H1 (cell line): ENCODE measurements around the gene AKTIP. TPM values are rescaled to one million over a fixed set of nuclear protein-coding genes. Genes with fewer than 3 reads are reported as not detected.

ENCODE experiments used
- ATF3 ChIP-seq: IDR thresholded peaks from 2 replicates; pipeline ENCODE4 v1.6.1; 2011; ENCODE audit warnings: low read depth, mild to moderate bottlenecking, low read length; ENCODE audit not compliant: insufficient read depth
- PHF8 ChIP-seq: fragments of 200-600 bp; sonication (generic); conservative IDR thresholded peaks from 2 replicates; pipeline ENCODE4 v1.7.1; 2012; ENCODE audit warnings: low read depth, mild to moderate bottlenecking, inconsistent platforms, low read length, moderate library complexity
- RBBP5 ChIP-seq: IDR thresholded peaks from 2 replicates; pipeline ENCODE4 v1.7.1; 2012; ENCODE audit warnings: low read depth, mild to moderate bottlenecking, inconsistent platforms, low read length, moderate library complexity, borderline replicate concordance
- RXRA ChIP-seq: IDR thresholded peaks from 2 replicates; pipeline ENCODE4 v1.6.1; 2011; ENCODE audit warnings: low read depth, mild to moderate bottlenecking, low read length, moderate library complexity; ENCODE audit not compliant: insufficient read depth
- SAP30 ChIP-seq: fragments of 300-600 bp; sonication (generic); IDR thresholded peaks from 2 replicates; pipeline ENCODE4 v1.7.1; 2012; ENCODE audit warnings: low read length, moderate library complexity, mild to moderate bottlenecking, inconsistent platforms; ENCODE audit not compliant: insufficient read depth, insufficient replicate concordance
- SIRT6 ChIP-seq: IDR thresholded peaks from one replicate; pipeline ENCODE4 v1.7.1; 2012; ENCODE audit warnings: low read length, inconsistent platforms
- YY1 ChIP-seq: IDR thresholded peaks from 2 replicates; pipeline ENCODE4 v1.6.1; 2011; ENCODE audit warnings: low read depth, mild to moderate bottlenecking, low read length
- polyA plus RNA-seq, 7 experiments: library from polyadenylated mRNA; depleted of rRNA in 3 of 7; stranded (reverse) in 5 of 7; unstranded in 2 of 7; fragments of >200 nt in 5 of 7; fragments of 200-250 nt in 2 of 7; gene quantifications; 1 replicate in 5 of 7; 2 replicates in 1 of 7; 4 replicates in 1 of 7; pipeline versions ENCODE4 v1.2.1 to v1.2.3, GENCODE V29; 2011 to 2013; ENCODE audit warnings: missing spikeins in 2 of 7, mixed read lengths in 2 of 7
- total RNA-seq: library from RNA; stranded (reverse); fragmentation: NEBNext Ultra II Directional; extraction: Animal tissue kit (Norgen Biotek cat#: 25700); gene quantifications from 2 replicates; pipeline ENCODE4 v1.2.1, GENCODE V29; 2021

The AKTIP gene
- total and polyA plus RNA-seq, 2 of the 8 experiments (the other 6 are each of a cell fraction or from before 2014, with no cell fraction given), result 15.0 to 15.6 TPM

GRCh38 chr16:53537626-53538025 lies 34.6 kb upstream of the AKTIP start (continued):
- no peak for TF ChIP-seq PHF8
- no peak for TF ChIP-seq YY1
- no peak for TF ChIP-seq RXRA
- TF ChIP-seq ATF3, result no peak
- no peak for TF ChIP-seq SIRT6
- no peak for TF ChIP-seq RBBP5
- TF ChIP-seq SAP30, result no peak
- TF ChIP-seq, all 59 proteins: peak for 0
